ENCODE results near the gene CACNB3.

CACNB3 gene

GRCh38 chr12:48787791-48788523, 30.3 kb upstream of the CACNB3 start:
- peak in 1 of 10 donors; percentile 54 for DNase-seq
- intact Hi-C loops (cut with DNase I), result no loop called here

- intact Hi-C loops (cut with DNase I), result no loop called here
- peak in 3 of 10 donors; percentile 10 to 83 (median 78) for DNase-seq
Measured at GRCh38 chr12:48788524-48788853, 29.8 kb upstream of the CACNB3 start.

- intact Hi-C loops (cut with DNase I), result no loop called here
- peak; percentile 53 to 97 (median 80) for DNase-seq
Measured at GRCh38 chr12:48788854-48789775, 29.2 kb upstream of the CACNB3 start, which contains the start of gene ADCY6. TSS of gene ADCY6 (minus strand) at chr12:48789089. CDS start at chr12:48783434, 5,655 bp downstream.

DNA sequence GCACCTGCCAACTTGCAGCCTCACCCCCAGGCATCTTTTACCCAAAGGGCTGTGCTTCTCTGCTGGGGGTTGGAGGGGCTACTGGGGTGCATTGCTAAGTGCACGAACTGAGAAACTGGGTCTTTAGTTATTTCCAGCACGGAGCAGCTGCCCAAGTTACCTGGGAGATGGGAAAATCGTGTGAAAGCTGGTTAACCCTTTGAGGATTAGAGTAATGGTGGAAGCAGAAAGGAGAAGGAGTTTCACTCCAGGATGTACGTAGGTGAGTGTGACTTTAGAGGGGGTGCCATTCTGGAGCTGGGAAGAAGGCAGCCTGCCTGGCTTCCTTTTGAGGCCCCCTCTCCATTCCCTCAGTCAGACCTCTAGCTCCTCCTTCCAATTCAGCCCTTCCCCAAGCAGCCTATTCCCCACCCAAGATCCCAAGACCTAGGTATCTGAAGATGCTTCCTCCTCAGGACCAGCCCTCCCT, 28.4 kb upstream of the CACNB3 start:
- DNase-seq, result peak in 2 of 10 donors; percentile 14 to 57
- intact Hi-C loops (cut with DNase I), result no loop called here

DNA sequence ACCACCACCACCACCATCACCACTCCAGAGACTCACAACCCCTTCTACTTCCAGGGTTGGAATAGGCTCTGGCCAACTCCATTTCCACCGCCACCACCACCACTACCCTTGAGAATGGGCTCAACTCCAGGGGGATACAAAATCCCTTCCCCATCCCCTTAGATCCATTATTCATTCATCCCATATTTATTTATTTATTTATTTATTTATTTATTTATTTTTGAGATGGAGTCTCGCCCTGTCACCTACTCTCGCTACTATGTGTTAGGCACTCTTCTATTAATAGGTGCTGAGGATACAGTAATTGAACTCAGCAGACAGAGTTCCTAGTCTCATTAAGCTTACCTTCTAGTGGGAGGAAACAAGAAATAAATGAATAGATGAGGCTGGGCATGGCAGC, 24.6 kb upstream of the CACNB3 start:
- DNase-seq, result no peak
- intact Hi-C loops (cut with DNase I), result no loop called here

- intact Hi-C loops (cut with DNase I), result loop anchor here (1.0 kb wide), 1 partner anchor 42 kb away; no protein-coding TSS in a partner anchor
- DNase-seq, result no peak
Measured at GRCh38 chr12:48794870-48795269, 23.4 kb upstream of the CACNB3 start.

DNA sequence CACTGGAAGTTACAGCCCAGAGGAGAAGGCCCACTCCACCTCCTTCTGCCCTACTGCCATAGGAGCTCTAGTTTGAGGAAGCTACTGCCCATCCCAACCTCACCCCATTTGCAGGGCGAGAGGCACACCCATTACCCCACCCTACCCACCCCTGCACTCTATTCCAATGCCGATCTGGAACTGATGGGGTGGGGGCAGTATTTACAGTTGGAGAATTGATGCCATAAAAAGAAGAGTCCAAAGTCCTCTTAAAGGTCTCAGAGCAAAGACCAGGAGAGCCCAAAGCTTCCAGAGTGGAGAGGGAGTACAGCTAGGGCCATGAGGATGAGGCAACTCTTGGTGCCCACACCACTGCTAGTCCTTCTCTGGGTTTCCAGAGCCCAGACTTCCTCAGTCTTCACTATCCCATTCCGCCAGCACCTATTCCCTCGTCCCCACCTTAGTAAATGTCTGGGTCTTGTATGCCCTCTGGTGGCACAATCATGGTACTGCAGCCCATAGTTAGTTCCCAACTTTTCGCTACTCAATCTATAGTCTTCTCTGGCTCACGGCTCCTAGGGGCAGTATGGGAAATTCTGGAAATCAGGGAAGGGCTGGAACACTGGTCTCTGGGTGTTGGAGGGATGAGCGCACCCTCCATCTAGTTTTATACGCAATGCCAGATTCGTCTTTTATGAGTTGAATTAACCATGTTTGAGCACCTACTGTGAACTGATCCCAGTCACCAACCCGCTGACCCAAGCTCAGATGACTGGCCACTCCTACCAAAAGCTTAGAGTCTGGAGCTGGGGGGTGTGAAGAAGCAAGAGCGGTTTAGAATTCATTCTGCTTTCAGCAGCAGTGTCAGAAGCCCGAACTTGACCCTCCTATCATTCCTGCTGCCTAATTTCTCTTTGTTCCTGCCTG, 22.5 kb upstream of the CACNB3 start:
- intact Hi-C loops (cut with DNase I), result loop anchor here (1.0 kb wide), 1 partner anchor 43 kb away; no protein-coding TSS in a partner anchor
- DNase-seq, result peak in 8 of 10 donors; percentile 61 to 91 (median 79)

GRCh38 chr12:48796976-48797375, 21.3 kb upstream of the CACNB3 start:
- intact Hi-C loops (cut with DNase I), result no loop called here
- no peak for DNase-seq

DNA sequence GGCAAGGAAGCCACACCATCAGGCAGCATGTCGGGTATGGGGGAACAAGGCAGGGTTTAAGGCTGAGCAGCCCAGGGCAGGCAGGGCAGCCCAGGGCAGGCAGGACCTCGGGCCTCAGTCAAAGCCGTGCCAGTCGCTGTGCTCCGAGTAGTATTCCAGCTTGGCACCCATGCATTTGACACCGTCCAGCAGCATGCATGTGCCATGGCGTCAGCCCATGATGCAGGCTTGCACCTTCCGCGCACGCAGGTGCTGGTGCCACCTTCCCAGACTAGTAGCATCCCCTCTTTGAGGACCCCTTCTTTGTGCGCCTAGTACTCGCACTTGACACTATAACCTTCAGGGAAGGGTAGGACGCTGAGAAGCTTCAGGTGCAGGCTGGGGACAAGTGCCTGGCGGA, 17.8 kb upstream of the CACNB3 start:
- intact Hi-C loops (cut with DNase I), result no loop called here

DNA sequence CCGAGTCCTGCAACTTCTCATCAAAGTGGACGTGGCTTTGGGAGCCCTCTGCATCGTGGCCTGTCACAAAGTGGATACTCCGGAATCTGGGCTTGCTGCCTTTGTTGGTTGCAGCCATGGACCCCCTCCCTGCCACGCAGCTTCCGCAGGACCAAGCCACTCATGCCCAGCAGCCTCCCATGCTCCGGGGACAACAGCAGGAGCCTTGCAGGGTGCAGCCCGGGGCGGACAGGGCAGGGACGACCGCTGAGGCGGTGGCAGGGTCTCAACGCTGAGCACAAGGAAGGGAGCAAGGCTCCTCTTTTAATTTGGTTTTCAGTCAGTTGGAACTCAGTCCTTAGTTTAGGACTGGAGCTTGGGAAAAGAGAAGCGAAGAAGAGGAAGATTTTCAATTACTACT, 17.3 kb upstream of the CACNB3 start:
- intact Hi-C loops (cut with DNase I), result no loop called here

More for the DNA sequence above, 17.8 kb upstream of the CACNB3 start:
- no peak for DNase-seq

GRCh38 chr12:48803675-48804074, 14.6 kb upstream of the CACNB3 start:
- intact Hi-C loops (cut with DNase I), result no loop called here
- DNase-seq, result no peak

More for the DNA sequence above, 17.3 kb upstream of the CACNB3 start:
- peak in 1 of 10 donors; percentile 51 for DNase-seq

GRCh38 chr12:48807981-48808380, 10.3 kb upstream of the CACNB3 start:
- intact Hi-C loops (cut with DNase I), result no loop called here
- DNase-seq, result no peak

GRCh38 chr12:48810903-48811431, 7.3 kb upstream of the CACNB3 start:
- no peak for DNase-seq
- intact Hi-C loops (cut with DNase I), result no loop called here

DNA sequence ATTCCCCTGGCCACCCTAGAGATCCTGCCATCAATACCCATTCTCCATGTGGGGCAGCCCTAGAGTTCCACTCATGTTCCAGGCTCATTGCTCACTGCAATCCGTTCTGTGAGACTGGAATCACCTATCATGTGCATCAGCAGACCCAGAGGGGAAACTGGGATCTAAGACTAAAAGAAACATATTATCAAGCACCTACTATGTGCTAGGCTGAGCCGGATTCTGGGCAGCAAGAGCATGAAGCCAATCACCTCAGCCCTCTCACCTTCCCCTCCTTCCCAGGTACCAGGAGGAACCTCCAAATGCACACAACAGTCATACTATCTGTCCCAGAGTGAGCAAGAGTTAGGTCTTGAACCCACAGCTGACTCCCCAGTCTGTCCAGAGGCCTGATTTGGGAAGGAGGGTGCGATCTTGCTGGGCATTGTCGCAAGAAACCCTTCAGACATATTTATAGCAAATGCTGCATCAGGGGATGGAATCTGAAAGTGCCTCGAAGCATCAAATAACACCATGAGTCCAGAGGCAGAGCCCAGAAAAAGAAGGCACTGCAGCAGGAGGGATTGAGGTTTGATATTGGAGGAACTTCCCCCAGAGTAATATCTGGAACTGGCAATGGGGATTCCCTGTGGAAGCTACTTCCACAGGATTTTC, 6.7 kb upstream of the CACNB3 start:
- intact Hi-C loops (cut with DNase I), result no loop called here
- DNase-seq, result peak in 1 of 10 donors; percentile 11

GRCh38 chr12:48812389-48812788, 5.9 kb upstream of the CACNB3 start:
- no peak for DNase-seq
- intact Hi-C loops (cut with DNase I), result no loop called here

DNA sequence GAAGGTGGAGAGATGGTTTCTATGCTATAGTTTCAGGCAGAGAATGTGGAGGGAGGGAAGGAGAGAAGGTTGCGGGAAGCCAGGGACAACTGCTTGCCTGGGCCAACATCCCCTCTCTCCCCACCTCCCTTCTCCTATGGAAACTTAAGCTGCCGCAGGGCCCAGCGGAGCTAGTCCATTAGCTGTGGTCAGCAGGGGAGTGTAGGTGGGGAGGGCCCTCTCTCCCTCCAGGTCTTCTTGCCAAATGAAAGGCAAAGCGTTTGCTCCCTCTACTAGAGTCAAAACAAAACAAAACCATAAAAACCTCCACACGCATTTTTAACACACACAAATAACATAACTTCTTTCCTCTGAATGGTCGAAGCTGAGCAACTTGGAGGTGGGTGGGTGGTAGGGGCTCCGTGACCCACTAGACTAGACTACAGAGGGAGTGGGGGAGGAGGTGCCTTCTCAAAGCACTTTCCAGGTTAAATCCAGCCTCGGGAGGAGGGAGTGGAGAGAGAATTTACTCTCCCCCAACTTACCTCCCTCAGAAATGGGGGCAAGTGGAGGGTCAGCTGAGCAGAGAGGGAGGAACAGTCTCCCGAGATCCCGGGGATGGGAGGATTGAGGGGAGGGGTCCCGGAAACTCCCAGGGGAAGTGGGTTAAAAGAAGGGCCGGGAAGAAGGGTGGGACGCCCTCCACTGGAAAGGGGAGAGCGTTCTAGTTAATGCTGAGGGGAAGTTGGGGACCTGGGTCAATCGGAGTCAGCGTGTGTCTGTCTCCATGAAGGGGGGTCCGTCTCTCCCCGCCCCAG, 4.6 kb upstream of the CACNB3 start:
- no peak for DNase-seq
- intact Hi-C loops (cut with DNase I), result no loop called here

DNA sequence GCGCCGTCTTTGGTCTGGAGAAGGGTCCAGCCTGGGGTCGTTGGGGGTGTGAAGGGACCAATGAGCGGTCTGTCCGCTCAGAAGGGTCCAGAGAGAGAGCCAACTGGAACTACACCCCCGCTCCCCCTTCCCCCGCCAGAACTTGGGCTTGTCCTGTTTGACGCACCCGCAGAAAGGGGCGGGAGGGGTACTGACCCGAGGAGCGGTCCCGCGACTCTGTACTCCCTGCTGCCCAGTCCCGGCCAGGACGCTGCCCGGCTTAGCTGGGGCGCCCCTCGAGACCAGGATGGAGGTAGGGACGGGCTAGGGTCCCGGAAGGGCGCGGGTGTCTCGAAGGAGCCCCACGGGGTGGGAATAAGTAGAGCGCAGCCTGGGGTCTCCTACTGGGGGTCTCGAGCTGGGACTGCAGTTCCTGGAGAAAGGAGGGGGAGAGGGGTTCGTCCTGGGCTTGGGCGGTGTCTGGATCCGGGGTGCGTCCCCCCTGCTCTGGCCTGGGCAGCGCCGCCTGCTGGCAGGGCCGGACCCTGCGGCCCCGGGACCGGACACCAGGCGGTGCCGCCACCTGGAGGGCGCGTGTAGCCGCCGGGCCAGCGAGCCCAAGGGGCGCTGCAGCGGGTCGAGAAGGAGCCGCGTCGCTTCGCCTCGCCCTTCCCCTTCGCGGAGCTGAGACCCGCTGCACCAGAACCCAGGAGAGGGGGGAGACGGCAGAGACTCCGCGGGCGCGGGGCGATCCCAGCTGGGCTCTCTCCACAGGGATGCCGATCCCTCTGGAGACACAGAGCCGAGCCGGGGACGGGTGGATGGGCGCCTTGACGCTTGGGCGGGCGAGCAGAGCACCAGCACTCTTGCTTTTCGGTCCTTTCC, 3.8 kb upstream of the CACNB3 start:
- intact Hi-C loops (cut with DNase I), result no loop called here
- DNase-seq, result peak; percentile 44 to 95 (median 66)

Data from posterior cingulate gyrus (tissue), 11 donors.